Stimulated activated CD8-positive, alpha-beta memory T cell treated with anti-CD3 and anti-CD28 coated beads, Interleukin-4, amount 100 ng/mL, for 48 hours (primary cell): ENCODE results near the gene NDUFB6.

Source experiments
- DNase-seq: peaks from one replicate; pipeline ENCODE4 v3.0.0-alpha.2; 2020

The NDUFB6 gene

GRCh38 chr9:32516241-32516640, 56.7 kb downstream of the NDUFB6 start:
- no peak for DNase-seq

GRCh38 chr9:32508728-32509127, 64.2 kb downstream of the NDUFB6 start:
- DNase-seq, result no peak

GRCh38 chr9:32503008-32503407, 70.0 kb downstream of the NDUFB6 start:
- DNase-seq, result no peak
